ENCODE results near the gene COX19. TPM values are rescaled to one million over a fixed set of nuclear protein-coding genes. Genes with fewer than 3 reads are reported as not detected.

COX19 gene
- total RNA-seq, 1 donor, result 10.9 TPM

GRCh38 chr7:954330-955238 lies 20.8 kb downstream of the COX19 start, which contains the start of gene ADAP1:
Gene ADAP1, minus strand, starts transcription at chr7:954680. Its CDS starts 203 bp downstream, at chr7:954477.
- Histone ChIP-seq H3K4me2 (ENCODE audit: insufficient read depth, low read length) (no peak within 1 kb of the TSS), H4K20me1 (ENCODE audit: insufficient read depth, low read length) (peaks cover 2% of the 10 kb centered on the region), H2AFZ (ENCODE audit: low read length) (no peak within 1 kb of the TSS), H3K36me3 (ENCODE audit: insufficient read depth, low read length) (no peaks in the 10 kb centered on the region), H3K4me3 (ENCODE audit: insufficient read depth, low read length) (peak within 1 kb of the TSS; percentile 40), H3K4me1 (ENCODE audit: insufficient read depth, low read length) (no peaks in the 10 kb centered on the region), H3K9me3 (ENCODE audit: low read depth, low read length) (no peaks in the 10 kb centered on the region), H3K27me3 (ENCODE audit: insufficient read depth, low read length) (peaks cover 49% of the 10 kb centered on the region), H3K79me2 (ENCODE audit: insufficient read depth, low read length) (no peaks in the 10 kb centered on the region), H3K27ac (ENCODE audit: low read depth, low read length) (no peak within 1 kb of the TSS)
- no peak for TF ChIP-seq CTCF (IDR thresholded peaks at IDR 0.05; ENCODE audit: extremely low read depth, low read depth, low read length)
- DNase-seq (ENCODE audit: insufficient read length, low spot score, missing footprints), result peak; percentile 94

GRCh38 chr7:953547-954327 lies 21.6 kb downstream of the COX19 start:
- no peak for TF ChIP-seq CTCF (IDR thresholded peaks at IDR 0.05; ENCODE audit: extremely low read depth, low read depth, low read length)
- Histone ChIP-seq H3K4me2 (ENCODE audit: insufficient read depth, low read length) (no peak overlapping the region), H3K4me3 (ENCODE audit: insufficient read depth, low read length) (peak overlapping the region; percentile 40), H3K79me2 (ENCODE audit: insufficient read depth, low read length) (no peaks in the 10 kb centered on the region), H3K4me1 (ENCODE audit: insufficient read depth, low read length) (no peaks in the 10 kb centered on the region), H3K27me3 (ENCODE audit: insufficient read depth, low read length) (peaks cover 41% of the 10 kb centered on the region), H4K20me1 (ENCODE audit: insufficient read depth, low read length) (no peaks in the 10 kb centered on the region), H3K9me3 (ENCODE audit: low read depth, low read length) (no peaks in the 10 kb centered on the region), H3K36me3 (ENCODE audit: insufficient read depth, low read length) (no peaks in the 10 kb centered on the region), H2AFZ (ENCODE audit: low read length) (no peak overlapping the region), H3K27ac (ENCODE audit: low read depth, low read length) (no peak overlapping the region)
- peak; percentile 93 for DNase-seq (ENCODE audit: insufficient read length, low spot score, missing footprints)

GRCh38 chr7:952548-953441 lies 22.6 kb downstream of the COX19 start:
- H3K4me2 ChIP-seq (ENCODE audit: insufficient read depth, low read length), result no peak overlapping the region
- no peaks in the 10 kb centered on the region for H3K4me1 ChIP-seq (ENCODE audit: insufficient read depth, low read length)
- H3K27me3 ChIP-seq (ENCODE audit: insufficient read depth, low read length), result peaks cover 37% of the 10 kb centered on the region
- DNase-seq (ENCODE audit: insufficient read length, low spot score, missing footprints), result peak; percentile 71
- H3K36me3 ChIP-seq (ENCODE audit: insufficient read depth, low read length), result no peaks in the 10 kb centered on the region
- H3K27ac ChIP-seq (ENCODE audit: low read depth, low read length), result no peak overlapping the region
- H3K9me3 ChIP-seq (ENCODE audit: low read depth, low read length), result no peaks in the 10 kb centered on the region
- H4K20me1 ChIP-seq (ENCODE audit: insufficient read depth, low read length), result no peaks in the 10 kb centered on the region
- no peaks in the 10 kb centered on the region for H3K79me2 ChIP-seq (ENCODE audit: insufficient read depth, low read length)
- no peak overlapping the region for H2AFZ ChIP-seq (ENCODE audit: low read length)
- TF ChIP-seq CTCF (IDR thresholded peaks at IDR 0.05; ENCODE audit: extremely low read depth, low read depth, low read length), result no peak
- H3K4me3 ChIP-seq (ENCODE audit: insufficient read depth, low read length), result no peak overlapping the region

All from osteoblast (primary cell).